IMR-90 (cell line): ENCODE measurements around the gene DHRS13. TPM values are rescaled to one million over a fixed set of nuclear protein-coding genes. Genes with fewer than 3 reads are reported as not detected.

Source experiments
- ATAC-seq: fragments of 200-7000 bp; cut with Tn5 transposase; 2 replicates; pipeline ENCODE4 v1.9.1; 2020; ENCODE audit warnings: low read depth, mild to moderate bottlenecking, moderate library complexity
- BruUV-seq: library from RNA; stranded (reverse); fragments of 400-500 nt; replicated peaks from 2 replicates; lab custom pipeline; 2021; lab: Mats Ljungman, UMichigan
- CTCF ChIA-PET: fragments of 300-600 bp; formaldehyde crosslinking; extraction: SDS; loops from one replicate; lab custom pipeline; 2021; ENCODE audit warnings: antibody characterized with exemption; lab: Yijun Ruan, JAX
- POLR2A ChIA-PET: fragments of 300-600 bp; sonication (Branson Sonifier 250); formaldehyde crosslinking; loops from one replicate; lab custom pipeline; 2022; ENCODE audit warnings: antibody characterized with exemption; ENCODE audit not compliant: unreplicated experiment; lab: Charles Lee
- DNase-seq: peaks from one replicate; pipeline ENCODE4 v3.0.0; 2013
- H2AFZ ChIP-seq: replicated peaks from 2 replicates; pipeline ENCODE3; 2013; ENCODE audit warnings: low read length, mild to moderate bottlenecking; ENCODE audit not compliant: poor library complexity
- H2AK5ac ChIP-seq: 2 replicates; pipeline ENCODE4 v1.6.1; 2013; ENCODE audit warnings: low read depth, low read length, inconsistent platforms
- H2AK9ac ChIP-seq: replicated peaks from 2 replicates; pipeline ENCODE3; 2013; ENCODE audit warnings: mild to moderate bottlenecking, low read depth, low read length, moderate library complexity; ENCODE audit not compliant: poor library complexity
- H2BK120ac ChIP-seq: 2 replicates; pipeline ENCODE4 v1.6.1; 2013; ENCODE audit warnings: low read depth, low read length, inconsistent platforms
- H2BK15ac ChIP-seq: 3 replicates; pipeline ENCODE4 v1.6.1; 2013; ENCODE audit warnings: low read depth, low read length, inconsistent platforms
- H2BK20ac ChIP-seq: 2 replicates; pipeline ENCODE4 v1.6.1; 2013; ENCODE audit warnings: low read depth, mild to moderate bottlenecking, inconsistent platforms, low read length, moderate library complexity
- H2BK5ac ChIP-seq: 2 replicates; pipeline ENCODE4 v1.6.1; 2013; ENCODE audit warnings: mild to moderate bottlenecking, low read depth, low read length, inconsistent platforms; ENCODE audit not compliant: poor library complexity, severe bottlenecking
- H3K14ac ChIP-seq: replicated peaks from 2 replicates; pipeline ENCODE4 v1.6.1; 2013; ENCODE audit warnings: low read depth, low read length, inconsistent platforms
- H3K18ac ChIP-seq: 2 replicates; pipeline ENCODE4 v1.6.1; 2013; ENCODE audit warnings: low read depth, low read length, control low read depth
- H3K23ac ChIP-seq: 2 replicates; pipeline ENCODE4 v1.6.1; 2013; ENCODE audit warnings: low read depth, low read length, inconsistent platforms
- H3K27ac ChIP-seq: 2 replicates; pipeline ENCODE4 v1.5.1; 2013; ENCODE audit warnings: mild to moderate bottlenecking, control low read depth, low read length; ENCODE audit not compliant: insufficient read depth
- H3K27me3 ChIP-seq: 2 replicates; pipeline ENCODE4 v1.6.1; 2013; ENCODE audit warnings: low read length; ENCODE audit not compliant: control insufficient read depth, insufficient read depth
- H3K36me3 ChIP-seq: 2 replicates; pipeline ENCODE4 v1.6.1; 2013; ENCODE audit warnings: low read length, mixed read lengths; ENCODE audit not compliant: control insufficient read depth, insufficient read depth
- H3K4ac ChIP-seq: 2 replicates; pipeline ENCODE4 v1.6.1; 2013; ENCODE audit warnings: low read depth, low read length, inconsistent platforms
- H3K4me1 ChIP-seq: 2 replicates; pipeline ENCODE4 v1.6.1; 2013; ENCODE audit warnings: low read length, mixed read lengths; ENCODE audit not compliant: control insufficient read depth, insufficient read depth
- H3K4me2 ChIP-seq: 2 replicates; pipeline ENCODE4 v1.6.1; 2013; ENCODE audit warnings: low read depth, mild to moderate bottlenecking, control low read depth, low read length, moderate library complexity
- H3K4me3 ChIP-seq: 2 replicates; pipeline ENCODE4 v1.5.1; 2013; ENCODE audit warnings: low read depth, mild to moderate bottlenecking, control low read depth, low read length, moderate library complexity; ENCODE audit not compliant: insufficient read depth
- H3K56ac ChIP-seq: 2 replicates; pipeline ENCODE4 v1.6.1; 2013; ENCODE audit warnings: low read length, inconsistent platforms; ENCODE audit not compliant: insufficient read depth; ENCODE audit errors: extremely low read depth
- H3K79me1 ChIP-seq, 2 experiments: 2 replicates each; pipeline ENCODE4 v1.6.1; 2013; ENCODE audit warnings: low read length in 2 of 2, inconsistent platforms in 1 of 2, low read depth in 1 of 2
- H3K9ac ChIP-seq: 2 replicates; pipeline ENCODE4 v1.6.1; 2013; ENCODE audit warnings: low read depth, low read length, control low read depth
- H3K9me1 ChIP-seq: 2 replicates; pipeline ENCODE4 v1.6.1; 2013; ENCODE audit warnings: low read length, inconsistent platforms; ENCODE audit not compliant: insufficient read depth
- H3K9me3 ChIP-seq: 2 replicates; pipeline ENCODE4 v1.6.1; 2013; ENCODE audit warnings: low read length; ENCODE audit not compliant: control insufficient read depth, insufficient read depth
- H4K20me1 ChIP-seq: 2 replicates; pipeline ENCODE4 v1.6.1; 2013; ENCODE audit warnings: low read length, inconsistent platforms; ENCODE audit not compliant: insufficient read depth
- H4K5ac ChIP-seq: 2 replicates; pipeline ENCODE4 v1.6.1; 2013; ENCODE audit warnings: mild to moderate bottlenecking, low read depth, low read length, control low read depth
- H4K8ac ChIP-seq, 2 experiments: 2 replicates each; pipeline ENCODE4 v1.6.1; 2013; ENCODE audit warnings: low read depth in 2 of 2, low read length in 2 of 2, control low read depth in 1 of 2, inconsistent platforms in 1 of 2
- H4K91ac ChIP-seq: 2 replicates; pipeline ENCODE4 v1.6.1; 2013; ENCODE audit warnings: low read depth, low read length, inconsistent platforms; ENCODE audit not compliant: insufficient read depth
- BHLHE40 ChIP-seq: fragments of 150-350 bp; IDR thresholded peaks from 2 replicates; pipeline ENCODE4 v1.6.1; 2016; ENCODE audit warnings: mild to moderate bottlenecking, low read depth, low read length
- ELK1 ChIP-seq: fragments of 150-350 bp; IDR thresholded peaks from 2 replicates; pipeline ENCODE4 v1.6.1; 2016; ENCODE audit warnings: low read depth, mild to moderate bottlenecking, low read length, moderate library complexity, borderline replicate concordance
- MXI1 ChIP-seq: IDR thresholded peaks from 2 replicates; pipeline ENCODE4 v1.6.1; 2012; ENCODE audit warnings: low read depth, mild to moderate bottlenecking, low read length, moderate library complexity, borderline replicate concordance
- NFE2L2 ChIP-seq: fragments of 150-350 bp; IDR thresholded peaks from 2 replicates; pipeline ENCODE4 v1.6.1; 2016; ENCODE audit warnings: low read depth, mild to moderate bottlenecking, low read length
- WGBS, 2 experiments: methylation state at CpG; one replicate each; pipeline versions ENCODE4 v1.1.5 to v1.1.7; 2013; ENCODE audit warnings: missing lambda C conversion rate in 2 of 2; ENCODE audit not compliant: insufficient read length in 1 of 2; ENCODE audit errors: extremely low coverage in 2 of 2; 5-methylcytosine and 5-hydroxymethylcytosine counted together
- dilution Hi-C: fragments of 300-500 bp; cut with HindIII; formaldehyde crosslinking; loops from one replicate; pipeline ENCODE4 v1.14.3; 2018; ENCODE audit warnings: low sequenced_read_pairs; ENCODE audit not compliant: unreplicated experiment
- in situ Hi-C: fragments of 300-500 bp; cut with MboI; formaldehyde crosslinking; loops from 3 replicates; pipeline ENCODE4 v1.14.3; 2019; ENCODE audit warnings: low sequenced_read_pairs, inconsistent platforms, mixed read lengths
- intact Hi-C: fragments of 100-400 bp; cut with micrococcal nuclease; formaldehyde crosslinking; loops from 2 replicates; pipeline ENCODE4 v1.10.0; 2022
- polyA plus RNA-seq, 3 experiments: library from polyadenylated mRNA; depleted of rRNA; stranded (reverse); fragments of >200 nt; gene quantifications; 2 replicates each; pipeline ENCODE4 v1.2.3, GENCODE V29; 2012; ENCODE audit warnings: low replicate concordance in 1 of 3
- total RNA-seq: library from RNA; depleted of rRNA; stranded (reverse); fragments of >200 nt; gene quantifications from 2 replicates; pipeline ENCODE4 v1.2.3, GENCODE V29; 2012

Gene DHRS13
- total and polyA plus RNA-seq, 2 of the 4 experiments (the other 2 are of a cell fraction) = 2.7 to 3.9 TPM

DNA sequence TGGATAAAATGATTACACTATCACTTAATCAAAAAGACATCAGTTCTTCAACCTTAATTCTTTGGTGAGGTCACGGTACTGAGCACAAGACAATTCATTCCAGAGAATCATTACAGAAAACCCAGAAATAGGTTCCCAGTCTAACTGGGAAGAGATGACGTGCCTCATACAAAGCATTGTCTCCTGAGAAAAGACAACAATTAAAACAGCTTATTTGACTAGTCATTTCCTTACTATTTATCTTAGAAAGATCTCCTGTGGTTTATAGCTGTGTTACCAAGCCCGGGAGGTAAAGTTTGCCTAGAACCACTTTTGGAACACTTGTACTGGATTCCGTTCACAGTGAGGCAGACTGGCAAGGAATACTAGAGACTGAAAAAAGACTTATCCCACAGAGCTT, 43.4 kb upstream of the DHRS13 start:
- BruUV-seq = TSS peak; percentile 5
- peaks cover 8% of the 10 kb centered on the region for H3K36me3 ChIP-seq
- H3K56ac ChIP-seq = no peak overlapping the region
- CTCF ChIA-PET = interaction anchor here (0.5 to 1.5 kb wide), 3 partner anchors 183 to 220 kb away, joined by 3 to 5 read pairs (median 4); no protein-coding TSS in a partner anchor
- no peaks in the 10 kb centered on the region for H3K27me3 ChIP-seq
- TF ChIP-seq ELK1 (no peak), MXI1 (no peak), BHLHE40 (0 out of 2 replicates have a peak, but pooled peaks have one; percentile 14), NFE2L2 (no peak)
- no peak overlapping the region for H3K23ac ChIP-seq
- in situ Hi-C loops (no loop called here), dilution Hi-C loops (no loop called here), intact Hi-C loops (loop anchor here (5.0 kb wide), 1 partner anchor 39 kb away; no protein-coding TSS in a partner anchor)
- H3K18ac ChIP-seq = no peak overlapping the region
- ATAC-seq (no peak), DNase-seq (peak; percentile 78)
- H2BK5ac ChIP-seq = peak overlapping the region; percentile 31
- no peak overlapping the region for H3K9ac ChIP-seq
- no peak overlapping the region for H2AK5ac ChIP-seq
- H4K91ac ChIP-seq = no peak overlapping the region
- peak overlapping the region; percentile 39; the same call in 1 of the 2 replicates for H3K4me2 ChIP-seq
- H3K4me1 ChIP-seq = peaks cover 13% of the 10 kb centered on the region
- H3K4ac ChIP-seq = peak overlapping the region; percentile 25; the same call in 1 of the 2 replicates
- no peak overlapping the region for H4K8ac ChIP-seq
- H2AK9ac ChIP-seq = no peak overlapping the region
- H4K20me1 ChIP-seq = peaks cover 81% of the 10 kb centered on the region
- no peak overlapping the region for H2BK15ac ChIP-seq
- no peak overlapping the region for H4K5ac ChIP-seq
- no peak overlapping the region for H3K14ac ChIP-seq
- WGBS, 2 experiments = 50% methylated on average over 1 of the region's 4 CpGs; no CpG with 5 or more reads in 1 of the 2 experiments
- H2AFZ ChIP-seq = no peak overlapping the region
- H3K4me3 ChIP-seq = no peak overlapping the region
- no peak overlapping the region; the same call in 1 of the 2 replicates for H3K27ac ChIP-seq
- H2BK120ac ChIP-seq = no peak overlapping the region
- POLR2A ChIA-PET = interaction anchor here (0.5 kb wide), 1 partner anchor 335 kb away, joined by 4 read pairs; no protein-coding TSS in a partner anchor
- H3K9me1 ChIP-seq = peaks cover 14% of the 10 kb centered on the region
- peaks cover 11 to 52% of the 10 kb centered on the region in 2 experiments; a peak in 3 of 4 replicates for H3K79me1 ChIP-seq
- H3K9me3 ChIP-seq = no peaks in the 10 kb centered on the region
- H2BK20ac ChIP-seq = no peak overlapping the region
